Measurements from ENCODE around the gene COL16A1.

GRCh38 chr1:31669433-31669785, 34.4 kb downstream of the COL16A1 start:
- TF ChIP-seq CTCF (IDR thresholded peaks at IDR 0.05) (no peak), POLR2A (IDR thresholded peaks at IDR 0.05) (no peak)

All from lower leg skin (tissue), 3 donors.